SK-N-SH (cell line): ENCODE data around the gene CDHR2. TPM values are rescaled to one million over a fixed set of nuclear protein-coding genes. Genes with fewer than 3 reads are reported as not detected.

Experiments
- CTCF ChIA-PET: fragments of 300-600, 350-600 bp; formaldehyde crosslinking; extraction: SDS; loops from one replicate; lab custom pipeline; 2021; lab: Yijun Ruan, JAX
- POLR2A ChIA-PET: fragments of 350-600 bp; sonication (Branson Sonifier 250); formaldehyde crosslinking; extraction: SDS; loops from one replicate; lab custom pipeline; 2020; ENCODE audit warnings: antibody characterized with exemption, inconsistent platforms; lab: Yijun Ruan, JAX
- DNase-seq: peaks from one replicate; pipeline ENCODE4 v3.0.0; 2012
- H2AFZ ChIP-seq: fragments of 200-600 bp; sonication (generic); 2 replicates; pipeline ENCODE4 v1.8.1; 2016; ENCODE audit warnings: antibody characterized with exemption, mild to moderate bottlenecking, low read depth
- H3F3A ChIP-seq: fragments of 200-600 bp; sonication (generic); replicated peaks from 2 replicates; pipeline ENCODE3; 2016; ENCODE audit warnings: antibody characterized with exemption, mild to moderate bottlenecking; ENCODE audit not compliant: insufficient read depth
- H3K27ac ChIP-seq, 2 experiments: fragments of 200-500 bp in 1 of 2; fragments of 200-600 bp in 1 of 2; sonication (Bioruptor generic) in 1 of 2; sonication (generic), shearing (Covaris generic) in 1 of 2; 2 replicates each; pipeline versions ENCODE4 v1.5.1 to v1.6.1; 2014 to 2016; ENCODE audit warnings: low read depth in 2 of 2, inconsistent platforms in 1 of 2, low read length in 1 of 2, mild to moderate bottlenecking in 1 of 2, mixed read lengths in 1 of 2
- H3K27me3 ChIP-seq: fragments of 200-600 bp; sonication (generic), shearing (Covaris generic); 2 replicates; pipeline ENCODE4 v1.6.1; 2016; ENCODE audit warnings: mixed run types; ENCODE audit not compliant: insufficient read depth
- H3K36me3 ChIP-seq, 2 experiments: fragments of 200-500 bp in 1 of 2; fragments of 200-600 bp in 1 of 2; sonication (Bioruptor generic) in 1 of 2; sonication (generic) in 1 of 2; replicated peaks in 1 of 2; 2 replicates each; pipeline versions ENCODE3 to v1.5.1; 2014 to 2016; ENCODE audit warnings: low read length in 1 of 2, mild to moderate bottlenecking in 1 of 2; ENCODE audit not compliant: insufficient read depth in 2 of 2, control insufficient read depth in 1 of 2
- H3K4me1 ChIP-seq, 2 experiments: fragments of 200-500 bp in 1 of 2; fragments of 200-600 bp in 1 of 2; sonication (Bioruptor generic) in 1 of 2; sonication (generic), shearing (Covaris generic) in 1 of 2; 2 replicates each; pipeline versions ENCODE4 v1.5.1 to v1.6.1; 2014 to 2016; ENCODE audit warnings: low read depth in 1 of 2, low read length in 1 of 2, mixed run types in 1 of 2; ENCODE audit not compliant: insufficient read depth in 2 of 2, control insufficient read depth in 1 of 2
- H3K4me2 ChIP-seq: fragments of 200-600 bp; sonication (generic), shearing (Covaris generic); 2 replicates; pipeline ENCODE4 v1.6.1; 2017; ENCODE audit warnings: mixed run types
- H3K4me3 ChIP-seq, 2 experiments: fragments of 200-500 bp in 1 of 2; fragments of 200-600 bp in 1 of 2; sonication (Bioruptor generic) in 1 of 2; sonication (generic), shearing (Covaris generic) in 1 of 2; 2 replicates each; pipeline versions ENCODE4 v1.5.1 to v1.8.1; 2014 to 2016; ENCODE audit warnings: low read depth in 2 of 2, inconsistent platforms in 1 of 2, low read length in 1 of 2, mild to moderate bottlenecking in 1 of 2, mixed read lengths in 1 of 2, moderate library complexity in 1 of 2
- H3K79me2 ChIP-seq: fragments of 200-600 bp; sonication (generic); 2 replicates; pipeline ENCODE4 v1.8.1; 2017; ENCODE audit warnings: mild to moderate bottlenecking; ENCODE audit not compliant: insufficient read depth
- H3K9ac ChIP-seq: fragments of 200-600 bp; sonication (generic); 2 replicates; pipeline ENCODE4 v1.6.1; 2017; ENCODE audit warnings: mixed run types
- H3K9me2 ChIP-seq: fragments of 200-600 bp; sonication (generic); 2 replicates; pipeline ENCODE4 v1.6.1; 2017; ENCODE audit warnings: mixed run types
- H3K9me3 ChIP-seq: fragments of 200-600 bp; sonication (generic); 2 replicates; pipeline ENCODE4 v1.6.1; 2017; ENCODE audit warnings: mixed run types, mild to moderate bottlenecking, moderate library complexity
- H4K20me1 ChIP-seq: fragments of 200-600 bp; sonication (generic); 2 replicates; pipeline ENCODE4 v1.6.1; 2017; ENCODE audit warnings: mild to moderate bottlenecking, mixed run types; ENCODE audit not compliant: insufficient read depth
- CHD2 ChIP-seq: fragments of 150-350 bp; IDR thresholded peaks from 2 replicates; pipeline ENCODE4 v1.6.1; 2018; ENCODE audit warnings: low read length; ENCODE audit not compliant: partially characterized antibody
- CTCF ChIP-seq: fragments of 200-600 bp; sonication (generic); IDR thresholded peaks from 2 replicates; pipeline ENCODE4 v1.6.1; 2017; ENCODE audit warnings: antibody characterized with exemption, mild to moderate bottlenecking, moderate library complexity
- EZH2phosphoT487 ChIP-seq: fragments of 200-600 bp; sonication (generic); IDR thresholded peaks from 2 replicates; pipeline ENCODE4 v1.6.1; 2017; ENCODE audit warnings: low read depth, mixed run types, mild to moderate bottlenecking, antibody characterized with exemption, moderate library complexity, borderline replicate concordance
- FOXJ3 ChIP-seq: sonication (generic); formaldehyde crosslinking; IDR thresholded peaks from 2 replicates; pipeline ENCODE4 v1.5.1; 2020; ENCODE audit warnings: mild to moderate bottlenecking, missing genetic modification reagents
- FOXM1 ChIP-seq: IDR thresholded peaks from 2 replicates; pipeline ENCODE4 v1.4.0; 2012; ENCODE audit warnings: low read depth, mild to moderate bottlenecking
- GATA2 ChIP-seq: sonication (generic); formaldehyde crosslinking; IDR thresholded peaks from 2 replicates; pipeline ENCODE4 v1.5.0; 2020; ENCODE audit warnings: mild to moderate bottlenecking, missing genetic modification reagents
- MAX ChIP-seq: IDR thresholded peaks from 2 replicates; pipeline ENCODE4 v1.4.0; 2012; ENCODE audit warnings: low read depth
- NFIC ChIP-seq: IDR thresholded peaks from 2 replicates; pipeline ENCODE4 v1.4.0; 2012; ENCODE audit warnings: borderline replicate concordance
- RAD21 ChIP-seq: IDR thresholded peaks from 2 replicates; pipeline ENCODE4 v1.6.1; 2012; ENCODE audit warnings: mild to moderate bottlenecking, low read length
- REST ChIP-seq: IDR thresholded peaks from 2 replicates; pipeline ENCODE4 v1.6.1; 2012; ENCODE audit warnings: mild to moderate bottlenecking, low read depth, low read length, moderate library complexity
- RFX5 ChIP-seq: IDR thresholded peaks from 2 replicates; pipeline ENCODE4 v1.6.1; 2012; ENCODE audit warnings: mild to moderate bottlenecking, improper control_type of control experiment, low read length
- RXRA ChIP-seq: IDR thresholded peaks from 2 replicates; pipeline ENCODE4 v1.4.0; 2012; ENCODE audit warnings: low read depth, mild to moderate bottlenecking, borderline replicate concordance
- SIN3A ChIP-seq: IDR thresholded peaks from 2 replicates; pipeline ENCODE4 v1.6.1; 2012; ENCODE audit warnings: low read depth, mild to moderate bottlenecking, low read length, moderate library complexity, borderline replicate concordance
- SMC3 ChIP-seq: IDR thresholded peaks from 2 replicates; pipeline ENCODE4 v1.6.1; 2012; ENCODE audit warnings: low read depth, low read length, improper control_type of control experiment
- TCF12 ChIP-seq: IDR thresholded peaks from 2 replicates; pipeline ENCODE4 v1.4.0; 2012
- YY1 ChIP-seq: IDR thresholded peaks from 2 replicates; pipeline ENCODE4 v1.4.0; 2012; ENCODE audit warnings: low read depth, mild to moderate bottlenecking
- WGBS: methylation state at CpG from one replicate; pipeline ENCODE4 v1.1.6; 2017; ENCODE audit warnings: low lambda C conversion rate; 5-methylcytosine and 5-hydroxymethylcytosine counted together
- polyA plus RNA-seq, 3 experiments: library from polyadenylated mRNA; depleted of rRNA; stranded (reverse); fragments of >200 nt; gene quantifications; 2 replicates each; pipeline ENCODE4 v1.2.3, GENCODE V29; 2012
- TF ChIP-seq, protein P1 (sequence below): fragments of 150-350 bp; IDR thresholded peaks from 2 replicates; pipeline ENCODE4 v1.6.1; 2017; ENCODE audit warnings: antibody characterized with exemption, low read length, low read depth, borderline replicate concordance
- TF ChIP-seq, protein P2 (sequence below): IDR thresholded peaks from 2 replicates; pipeline ENCODE4; 2012

The CDHR2 gene
- polyA plus RNA-seq, 1 of the 3 experiments (the other 2 are of a cell fraction), result not detected

DNA sequence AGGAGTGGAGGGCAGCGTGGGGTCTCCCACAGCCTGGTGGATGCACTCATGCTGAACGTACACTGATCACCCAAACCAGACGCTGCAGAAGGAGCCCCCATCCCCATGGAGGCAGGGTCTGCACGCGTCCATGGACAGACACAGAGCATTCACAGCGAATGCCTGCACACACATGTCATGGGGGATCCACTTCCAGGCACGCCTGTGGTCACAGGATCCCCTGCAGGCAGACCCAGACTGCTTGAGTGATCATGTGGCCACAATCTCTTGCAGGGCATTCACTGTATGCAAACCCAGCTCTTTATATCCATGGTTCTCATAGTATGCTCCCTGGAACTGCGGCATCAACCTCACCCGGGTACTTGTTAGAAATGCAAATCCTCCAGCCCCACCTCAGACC lies 75.8 kb downstream of the CDHR2 start:
- Histone ChIP-seq H3K9ac (no peak overlapping the region), H3K4me3 (no peak overlapping the region), H4K20me1 (no peaks in the 10 kb centered on the region), H2AFZ (no peak overlapping the region), H3K9me2 (no peaks in the 10 kb centered on the region), H3K4me1 (peaks cover 0 to 12% of the 10 kb centered on the region in 2 experiments; a peak in 1 of 4 replicates), H3K9me3 (no peaks in the 10 kb centered on the region), H3K27ac (no peak overlapping the region), H3K36me3 (no peaks in the 10 kb centered on the region), H3K4me2 (no peak overlapping the region), H3F3A (no peaks in the 10 kb centered on the region), H3K27me3 (peaks cover 15% of the 10 kb centered on the region), H3K79me2 (no peaks in the 10 kb centered on the region)
- TF ChIP-seq FOXM1, result no peak
- TF ChIP-seq GATA2 (CRISPR knock-in tag), result no peak
- no peak for TF ChIP-seq RXRA
- TF ChIP-seq CTCF, result no peak
- TF ChIP-seq MAX, result no peak
- no peak for TF ChIP-seq YY1
- TF ChIP-seq TCF12, result no peak
- no peak for TF ChIP-seq SMC3
- TF ChIP-seq RFX5, result no peak
- TF ChIP-seq, protein P1, sequence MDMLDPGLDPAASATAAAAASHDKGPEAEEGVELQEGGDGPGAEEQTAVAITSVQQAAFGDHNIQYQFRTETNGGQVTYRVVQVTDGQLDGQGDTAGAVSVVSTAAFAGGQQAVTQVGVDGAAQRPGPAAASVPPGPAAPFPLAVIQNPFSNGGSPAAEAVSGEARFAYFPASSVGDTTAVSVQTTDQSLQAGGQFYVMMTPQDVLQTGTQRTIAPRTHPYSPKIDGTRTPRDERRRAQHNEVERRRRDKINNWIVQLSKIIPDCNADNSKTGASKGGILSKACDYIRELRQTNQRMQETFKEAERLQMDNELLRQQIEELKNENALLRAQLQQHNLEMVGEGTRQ, result no peak
- no peak for TF ChIP-seq RAD21
- no peak for TF ChIP-seq CHD2
- POLR2A ChIA-PET, result no interaction called here
- CTCF ChIA-PET, result interaction anchor here (1.5 to 7.2 kb wide), 2 partner anchors 46 to 53 kb away, joined by 4 to 49 read pairs; no protein-coding TSS in a partner anchor
- 57% methylated on average over 9 of the region's 9 CpGs for WGBS
- no peak for DNase-seq

GRCh38 chr5:176625512-176625911 lies 76.4 kb downstream of the CDHR2 start:
- no peaks in the 10 kb centered on the region for H3F3A ChIP-seq
- H3K4me2 ChIP-seq, result no peak overlapping the region
- H3K4me1 ChIP-seq, result peaks cover 0 to 13% of the 10 kb centered on the region in 2 experiments; a peak in 1 of 4 replicates
- 68% methylated on average over 2 of the region's 2 CpGs for WGBS
- POLR2A ChIA-PET, result no interaction called here
- no peak overlapping the region for H3K4me3 ChIP-seq
- H3K36me3 ChIP-seq, result no peaks in the 10 kb centered on the region
- no peaks in the 10 kb centered on the region for H4K20me1 ChIP-seq
- H3K9me2 ChIP-seq, result no peaks in the 10 kb centered on the region
- no peaks in the 10 kb centered on the region for H3K9me3 ChIP-seq
- CTCF ChIA-PET, result interaction anchor here (1.5 to 7.2 kb wide), 2 partner anchors 47 to 54 kb away, joined by 4 to 49 read pairs; no protein-coding TSS in a partner anchor
- H3K9ac ChIP-seq, result no peak overlapping the region
- H2AFZ ChIP-seq, result no peak overlapping the region
- peaks cover 13% of the 10 kb centered on the region for H3K27me3 ChIP-seq
- DNase-seq, result no peak
- no peaks in the 10 kb centered on the region for H3K79me2 ChIP-seq
- no peak overlapping the region for H3K27ac ChIP-seq
- TF ChIP-seq TCF12 (no peak), EZH2phosphoT487 (no peak), NFIC (no peak), SIN3A (no peak), REST (no peak), RXRA (no peak), RAD21 (no peak), YY1 (no peak), FOXJ3 (CRISPR knock-in tag) (no peak), MAX (no peak), RFX5 (no peak)
- TF ChIP-seq, protein P1, result no peak
- TF ChIP-seq, protein P2, sequence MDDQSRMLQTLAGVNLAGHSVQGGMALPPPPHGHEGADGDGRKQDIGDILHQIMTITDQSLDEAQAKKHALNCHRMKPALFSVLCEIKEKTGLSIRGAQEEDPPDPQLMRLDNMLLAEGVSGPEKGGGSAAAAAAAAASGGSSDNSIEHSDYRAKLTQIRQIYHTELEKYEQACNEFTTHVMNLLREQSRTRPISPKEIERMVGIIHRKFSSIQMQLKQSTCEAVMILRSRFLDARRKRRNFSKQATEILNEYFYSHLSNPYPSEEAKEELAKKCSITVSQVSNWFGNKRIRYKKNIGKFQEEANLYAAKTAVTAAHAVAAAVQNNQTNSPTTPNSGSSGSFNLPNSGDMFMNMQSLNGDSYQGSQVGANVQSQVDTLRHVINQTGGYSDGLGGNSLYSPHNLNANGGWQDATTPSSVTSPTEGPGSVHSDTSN, result no peak
